ENCODE data around the gene ASCC3. TPM values are rescaled to one million over a fixed set of nuclear protein-coding genes. Genes with fewer than 3 reads are reported as not detected.

ASCC3 gene
- total and polyA plus RNA-seq, 12 donors: 3.9 to 22.9 (median 16.1) TPM

DNA sequence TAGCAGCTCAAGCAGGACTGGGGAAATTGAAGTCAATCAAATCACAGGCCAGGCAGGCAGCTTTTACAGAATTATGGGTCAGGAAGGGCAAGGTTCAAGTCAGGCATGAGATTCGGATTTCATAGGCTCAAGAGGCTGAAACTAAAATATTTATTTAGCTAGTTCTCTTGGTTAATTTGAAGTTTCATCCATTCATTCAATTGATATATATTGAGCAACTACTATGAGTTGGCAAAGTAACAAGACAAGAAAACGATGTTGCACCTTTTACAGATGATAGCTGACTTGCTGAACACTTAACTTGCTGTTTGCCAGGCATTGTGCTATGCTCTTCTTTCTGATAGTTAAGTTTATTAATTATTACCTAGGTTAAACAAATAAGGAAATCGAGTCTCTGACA lies 20.5 kb upstream of the ASCC3 start:
- ATAC-seq (no peak), DNase-seq (no peak)
- no peak overlapping the region for H3K27ac ChIP-seq
- no peaks in the 10 kb centered on the region for H3K27me3 ChIP-seq
- 73 to 77% methylated on average over 3 of the region's 3 CpGs for WGBS, 2 donors
- intact Hi-C loops (cut with DNase I): no loop called here
- H3K36me3 ChIP-seq: no peaks in the 10 kb centered on the region
- TF ChIP-seq, protein P1, sequence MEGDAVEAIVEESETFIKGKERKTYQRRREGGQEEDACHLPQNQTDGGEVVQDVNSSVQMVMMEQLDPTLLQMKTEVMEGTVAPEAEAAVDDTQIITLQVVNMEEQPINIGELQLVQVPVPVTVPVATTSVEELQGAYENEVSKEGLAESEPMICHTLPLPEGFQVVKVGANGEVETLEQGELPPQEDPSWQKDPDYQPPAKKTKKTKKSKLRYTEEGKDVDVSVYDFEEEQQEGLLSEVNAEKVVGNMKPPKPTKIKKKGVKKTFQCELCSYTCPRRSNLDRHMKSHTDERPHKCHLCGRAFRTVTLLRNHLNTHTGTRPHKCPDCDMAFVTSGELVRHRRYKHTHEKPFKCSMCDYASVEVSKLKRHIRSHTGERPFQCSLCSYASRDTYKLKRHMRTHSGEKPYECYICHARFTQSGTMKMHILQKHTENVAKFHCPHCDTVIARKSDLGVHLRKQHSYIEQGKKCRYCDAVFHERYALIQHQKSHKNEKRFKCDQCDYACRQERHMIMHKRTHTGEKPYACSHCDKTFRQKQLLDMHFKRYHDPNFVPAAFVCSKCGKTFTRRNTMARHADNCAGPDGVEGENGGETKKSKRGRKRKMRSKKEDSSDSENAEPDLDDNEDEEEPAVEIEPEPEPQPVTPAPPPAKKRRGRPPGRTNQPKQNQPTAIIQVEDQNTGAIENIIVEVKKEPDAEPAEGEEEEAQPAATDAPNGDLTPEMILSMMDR (IDR thresholded peaks at IDR 0.05): no peak
- no peaks in the 10 kb centered on the region for H3K4me1 ChIP-seq
- H3K9me3 ChIP-seq: peaks cover 0 to 8% (median 0%) of the 10 kb centered on the region in 11 donors
- no peak overlapping the region for H3K4me3 ChIP-seq

DNA sequence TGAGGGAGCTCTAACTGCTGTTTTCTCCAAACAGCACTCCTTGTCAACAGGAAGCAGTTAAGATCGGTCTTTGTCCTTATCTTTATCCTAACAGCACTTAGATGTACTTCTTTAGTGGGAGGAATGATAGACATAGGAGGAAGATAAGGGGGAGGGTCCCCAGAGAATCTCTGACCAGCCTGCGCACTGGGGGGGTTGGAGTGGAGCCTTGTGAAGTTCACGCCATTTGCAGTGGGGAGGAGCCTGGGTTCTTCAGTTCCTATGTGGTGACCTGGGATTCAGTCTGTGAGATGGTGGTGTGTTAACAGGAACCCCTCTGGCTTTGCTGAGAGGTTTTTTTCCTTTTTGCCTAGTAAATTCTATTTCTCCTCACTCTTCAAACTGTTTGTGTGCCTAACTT lies 18.1 kb upstream of the ASCC3 start:
- Histone ChIP-seq H3K36me3 (no peaks in the 10 kb centered on the region), H3K9me3 (peaks cover 0 to 8% (median 0%) of the 10 kb centered on the region in 11 donors), H3K4me3 (no peak overlapping the region), H3K27ac (no peak overlapping the region), H3K4me1 (no peaks in the 10 kb centered on the region), H3K27me3 (no peaks in the 10 kb centered on the region)
- WGBS, 2 donors: 47% methylated on average over 3 of the region's 3 CpGs
- TF ChIP-seq, protein P1 (IDR thresholded peaks at IDR 0.05): no peak
- ATAC-seq (no peak), DNase-seq (no peak)
- intact Hi-C loops (cut with DNase I): no loop called here

DNA sequence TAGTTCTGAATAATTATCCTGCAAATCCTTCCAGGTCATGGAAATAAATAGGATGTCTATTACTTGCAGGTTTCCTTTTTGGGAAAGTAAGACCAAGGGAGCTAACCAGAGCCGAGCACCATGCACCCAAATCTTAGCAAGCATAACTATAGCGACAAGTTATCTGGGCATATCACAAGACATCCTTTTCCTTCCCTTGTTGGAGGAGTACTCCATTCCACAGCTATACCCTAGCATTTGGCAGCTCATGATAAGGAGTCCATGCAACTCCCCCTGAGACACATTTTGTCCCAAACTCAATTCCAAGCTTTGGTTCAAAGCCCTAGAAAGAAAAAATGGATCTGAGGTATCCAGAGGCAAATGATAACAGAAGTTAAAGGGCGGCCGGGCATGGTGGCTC lies 16.5 kb upstream of the ASCC3 start:
- 81 to 93% methylated on average over 4 of the region's 4 CpGs for WGBS, 2 donors
- TF ChIP-seq, protein P1 (IDR thresholded peaks at IDR 0.05): no peak
- no peak overlapping the region for H3K27ac ChIP-seq
- peaks cover 0 to 8% (median 0%) of the 10 kb centered on the region in 11 donors for H3K9me3 ChIP-seq
- no peaks in the 10 kb centered on the region for H3K36me3 ChIP-seq
- H3K4me1 ChIP-seq: no peaks in the 10 kb centered on the region
- H3K4me3 ChIP-seq: no peak overlapping the region
- intact Hi-C loops (cut with DNase I): no loop called here
- H3K27me3 ChIP-seq: no peaks in the 10 kb centered on the region
- DNase-seq: no peak
- no peak for ATAC-seq

DNA sequence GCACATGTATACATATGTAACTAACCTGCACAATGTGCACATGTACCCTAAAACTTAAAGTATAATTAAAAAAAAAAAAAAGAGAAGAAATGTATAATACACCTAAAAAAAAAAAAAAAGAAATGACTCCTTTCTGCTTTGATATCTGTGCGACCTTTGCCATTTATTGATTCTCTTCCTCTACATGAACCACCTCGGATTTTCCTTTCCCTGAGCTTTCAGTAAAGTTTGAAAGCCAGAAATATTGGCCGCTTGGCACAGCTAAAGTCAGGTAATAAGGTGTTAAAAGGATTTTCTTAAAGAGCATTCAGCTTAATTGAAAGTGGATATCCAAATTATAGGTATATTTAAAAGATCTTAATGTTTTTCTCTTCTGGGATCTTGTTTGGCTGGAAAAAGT lies 12.6 kb upstream of the ASCC3 start:
- intact Hi-C loops (cut with DNase I): no loop called here
- Histone ChIP-seq H3K36me3 (no peaks in the 10 kb centered on the region), H3K4me3 (no peak overlapping the region), H3K27me3 (no peaks in the 10 kb centered on the region), H3K9me3 (peaks cover 0 to 8% (median 0%) of the 10 kb centered on the region in 11 donors), H3K27ac (no peak overlapping the region), H3K4me1 (peaks cover 0 to 7% (median 0%) of the 10 kb centered on the region in 9 donors)
- TF ChIP-seq, protein P1 (IDR thresholded peaks at IDR 0.05): no peak
- ATAC-seq (no peak), DNase-seq (no peak)
- 96 to 97% methylated on average over 3 of the region's 3 CpGs for WGBS, 2 donors
